ENCODE measurements around the gene TSPO. TPM values are rescaled to one million over a fixed set of nuclear protein-coding genes. Genes with fewer than 3 reads are reported as not detected.
A peak's percentile ranks its signal among the peaks of the same experiment; 100 is the strongest.
"Not testable (repeated sequence)": the region's sequence is repeated elsewhere in the genome, so short reads cannot be mapped to it uniquely, and the experiment has no call there.

TSPO gene
- total RNA-seq = 100 to 1,000 TPM in 1 of 2 donors, 10 to 100 TPM in 1; 86.1 to 276 TPM
- polyA plus RNA-seq = 100 to 1,000 TPM; 292 to 707 TPM
- long read RNA-seq, donor 1, transcript TSPO-202 (4 exons, 881 nt) = major isoform, 79 of 129 reads
- long read RNA-seq, donor 1, partial matches to known transcripts = 47 of 129 reads
- long read RNA-seq, donor 1, other reads (novel, unspliced or antisense) = 0 of 129 reads
- long read RNA-seq, donor 2, transcript TSPO-202 (4 exons, 881 nt) = major isoform, 44 of 66 reads
- long read RNA-seq, donor 2, partial matches to known transcripts = 21 of 66 reads
- long read RNA-seq, donor 2, other reads (novel, unspliced or antisense) = 0 of 66 reads
- long read RNA-seq, donor 3, transcript TSPO-202 (4 exons, 881 nt) = major isoform, 37 of 52 reads
- long read RNA-seq, donor 3, partial matches to known transcripts = 15 of 52 reads
- long read RNA-seq, donor 3, other reads (novel, unspliced or antisense) = 0 of 52 reads
- long read RNA-seq, donor 4, transcript TSPO-202 (4 exons, 881 nt) = major isoform, 33 of 47 reads
- long read RNA-seq, donor 4, partial matches to known transcripts = 14 of 47 reads
- long read RNA-seq, donor 4, other reads (novel, unspliced or antisense) = 0 of 47 reads
- long read RNA-seq, donor 5, transcript TSPO-202 (4 exons, 881 nt) = major isoform, 86 of 136 reads
- long read RNA-seq, donor 5, partial matches to known transcripts = 48 of 136 reads
- long read RNA-seq, donor 5, other reads (novel, unspliced or antisense) = 0 of 136 reads

GRCh38 chr22:43151251-43152002 lies at the start of gene TSPO:
TSS of gene TSPO (plus strand) at chr22:43151559. CDS start at chr22:43159239, 7,680 bp downstream.
- peak within 1 kb of the TSS; percentile 69 to 96 for H3K27ac ChIP-seq (ENCODE audit: low read depth in 1 of 2, low read length in 1 of 2)
- no peaks in the 10 kb centered on the region for H3K27me3 ChIP-seq (ENCODE audit: control insufficient read depth in 3 of 3, insufficient read depth in 3 of 3, low read length in 2 of 3)
- WGBS, 2 donors = 1% methylated on average over 56 to 75 of the region's 75 CpGs
- ATAC-seq (ENCODE audit: insufficient read depth, low FRiP score) (peak; percentile 82), DNase-seq (peak; percentile 49 to 70 (median 68))
- no peaks in the 10 kb centered on the region for H3K9me3 ChIP-seq (ENCODE audit: control insufficient read depth in 4 of 4, insufficient read depth in 3 of 4, low read length in 3 of 4)
- no peak for TF ChIP-seq CTCF (IDR thresholded peaks at IDR 0.05; ENCODE audit: control extremely low read depth, extremely low read depth)
- H3K36me3 ChIP-seq (ENCODE audit: control insufficient read depth in 4 of 4, insufficient read depth in 4 of 4, low read length in 4 of 4) = peaks cover 0 to 5% (median 0%) of the 10 kb centered on the region in 4 donors
- H3K4me3 ChIP-seq = peak within 1 kb of the TSS; percentile 76
- H3K9ac ChIP-seq (ENCODE audit: insufficient read depth in 1 of 2, low read length in 2 of 2) = peak within 1 kb of the TSS in 1 of 2 donors; percentile 47
- H3K4me1 ChIP-seq (ENCODE audit: control insufficient read depth in 5 of 5, insufficient read depth in 5 of 5, low read length in 5 of 5) = peaks cover 0 to 14% (median 12%) of the 10 kb centered on the region in 5 donors

- DNase-seq = peak in 2 of 3 donors; percentile 20 to 41
- not testable (repeated sequence) for ATAC-seq (ENCODE audit: insufficient read depth, low FRiP score); H3K4me1 ChIP-seq (ENCODE audit: control insufficient read depth in 5 of 5, insufficient read depth in 5 of 5, low read length in 5 of 5); H3K36me3 ChIP-seq (ENCODE audit: control insufficient read depth in 4 of 4, insufficient read depth in 4 of 4, low read length in 4 of 4); H3K27me3 ChIP-seq (ENCODE audit: control insufficient read depth in 3 of 3, insufficient read depth in 3 of 3, low read length in 2 of 3); H3K9me3 ChIP-seq (ENCODE audit: control insufficient read depth in 4 of 4, insufficient read depth in 3 of 4, low read length in 3 of 4); H3K9ac ChIP-seq (ENCODE audit: insufficient read depth in 1 of 2, low read length in 2 of 2); H3K4me3 ChIP-seq
- H3K27ac ChIP-seq (ENCODE audit: low read depth in 1 of 2, low read length in 1 of 2) = peak overlapping the region in 1 of 2 donors; percentile 37
- WGBS, 2 donors = 46 to 68% methylated on average over 15 of the region's 15 CpGs
These were observed 47.2 kb upstream of the TSPO start for GRCh38 chr22:43104056-43104625.

GRCh38 chr22:43104950-43105349 lies 46.4 kb upstream of the TSPO start:
- H3K4me1 ChIP-seq (ENCODE audit: control insufficient read depth in 5 of 5, insufficient read depth in 5 of 5, low read length in 5 of 5); H3K27ac ChIP-seq (ENCODE audit: low read depth in 1 of 2, low read length in 1 of 2); H3K9ac ChIP-seq (ENCODE audit: insufficient read depth in 1 of 2, low read length in 2 of 2); ATAC-seq (ENCODE audit: insufficient read depth, low FRiP score); H3K36me3 ChIP-seq (ENCODE audit: control insufficient read depth in 4 of 4, insufficient read depth in 4 of 4, low read length in 4 of 4); H3K9me3 ChIP-seq (ENCODE audit: control insufficient read depth in 4 of 4, insufficient read depth in 3 of 4, low read length in 3 of 4); DNase-seq; H3K4me3 ChIP-seq: not testable (repeated sequence)
- WGBS, 2 donors = 96 to 97% methylated on average over 3 of the region's 3 CpGs
- peaks cover 0 to 11% (median 9%) of the 10 kb centered on the region in 3 donors for H3K27me3 ChIP-seq (ENCODE audit: control insufficient read depth in 3 of 3, insufficient read depth in 3 of 3, low read length in 2 of 3)

GRCh38 chr22:43106302-43106701 lies 45.1 kb upstream of the TSPO start:
- 91 to 99% methylated on average over 8 of the region's 8 CpGs for WGBS, 2 donors
- H3K36me3 ChIP-seq (ENCODE audit: control insufficient read depth in 4 of 4, insufficient read depth in 4 of 4, low read length in 4 of 4) = no peaks in the 10 kb centered on the region
- no peak overlapping the region for H3K4me3 ChIP-seq
- DNase-seq (no peak), ATAC-seq (ENCODE audit: insufficient read depth, low FRiP score) (no peak)
- H3K27ac ChIP-seq (ENCODE audit: low read depth in 1 of 2, low read length in 1 of 2) = no peak overlapping the region
- TF ChIP-seq CTCF (IDR thresholded peaks at IDR 0.05; ENCODE audit: control extremely low read depth, extremely low read depth) = no peak
- no peaks in the 10 kb centered on the region for H3K9me3 ChIP-seq (ENCODE audit: control insufficient read depth in 4 of 4, insufficient read depth in 3 of 4, low read length in 3 of 4)
- peaks cover 0 to 18% (median 14%) of the 10 kb centered on the region in 3 donors for H3K27me3 ChIP-seq (ENCODE audit: control insufficient read depth in 3 of 3, insufficient read depth in 3 of 3, low read length in 2 of 3)
- peaks cover 0 to 11% (median 8%) of the 10 kb centered on the region in 5 donors for H3K4me1 ChIP-seq (ENCODE audit: control insufficient read depth in 5 of 5, insufficient read depth in 5 of 5, low read length in 5 of 5)
- no peak overlapping the region for H3K9ac ChIP-seq (ENCODE audit: insufficient read depth in 1 of 2, low read length in 2 of 2)
